HepG2 (cell line): ENCODE results near the gene PHC1.

Experiments
- CTCF ChIP-seq: sonication (generic); formaldehyde crosslinking; IDR thresholded peaks from 2 replicates; pipeline ENCODE4 v1.5.0; 2020; ENCODE audit warnings: mild to moderate bottlenecking, missing genetic modification reagents, moderate library complexity
- NPAS2 ChIP-seq: sonication (generic); formaldehyde crosslinking; IDR thresholded peaks from 2 replicates; pipeline ENCODE4 v1.8.0; 2022; ENCODE audit warnings: mild to moderate bottlenecking, missing genetic modification reagents, borderline replicate concordance
- ZBTB44 ChIP-seq: sonication (generic); formaldehyde crosslinking; IDR thresholded peaks from 2 replicates; pipeline ENCODE4 v1.4.0; 2020; ENCODE audit warnings: missing genetic modification reagents
- TF ChIP-seq, protein P1 (sequence below): sonication (generic); formaldehyde crosslinking; IDR thresholded peaks from 2 replicates; pipeline ENCODE4 v1.4.0; 2020; ENCODE audit warnings: missing genetic modification reagents

GRCh38 chr12:8907513-8907912 lies 6.8 kb upstream of the PHC1 start:
- TF ChIP-seq NPAS2 (CRISPR knock-in tag) (no peak), CTCF (CRISPR knock-in tag) (no peak), ZBTB44 (CRISPR knock-in tag) (no peak)
- TF ChIP-seq, protein P1, sequence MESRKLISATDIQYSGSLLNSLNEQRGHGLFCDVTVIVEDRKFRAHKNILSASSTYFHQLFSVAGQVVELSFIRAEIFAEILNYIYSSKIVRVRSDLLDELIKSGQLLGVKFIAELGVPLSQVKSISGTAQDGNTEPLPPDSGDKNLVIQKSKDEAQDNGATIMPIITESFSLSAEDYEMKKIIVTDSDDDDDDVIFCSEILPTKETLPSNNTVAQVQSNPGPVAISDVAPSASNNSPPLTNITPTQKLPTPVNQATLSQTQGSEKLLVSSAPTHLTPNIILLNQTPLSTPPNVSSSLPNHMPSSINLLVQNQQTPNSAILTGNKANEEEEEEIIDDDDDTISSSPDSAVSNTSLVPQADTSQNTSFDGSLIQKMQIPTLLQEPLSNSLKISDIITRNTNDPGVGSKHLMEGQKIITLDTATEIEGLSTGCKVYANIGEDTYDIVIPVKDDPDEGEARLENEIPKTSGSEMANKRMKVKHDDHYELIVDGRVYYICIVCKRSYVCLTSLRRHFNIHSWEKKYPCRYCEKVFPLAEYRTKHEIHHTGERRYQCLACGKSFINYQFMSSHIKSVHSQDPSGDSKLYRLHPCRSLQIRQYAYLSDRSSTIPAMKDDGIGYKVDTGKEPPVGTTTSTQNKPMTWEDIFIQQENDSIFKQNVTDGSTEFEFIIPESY (CRISPR knock-in tag) = no peak
